GM18517 (cell line): ENCODE data around the gene KRTAP1-1.
"Not testable (repeated sequence)": the region's sequence is repeated elsewhere in the genome, so short reads cannot be mapped to it uniquely, and the experiment has no call there.

Source experiments
- ATAC-seq: cut with Tn5 transposase; IDR thresholded peaks from one replicate; pipeline ENCODE4 v1.9.1; 2021; ENCODE audit warnings: mild to moderate bottlenecking, moderate library complexity; ENCODE audit not compliant: unreplicated experiment

The KRTAP1-1 gene

GRCh38 chr17:41057547-41057946 lies 16.3 kb upstream of the KRTAP1-1 start:
- ATAC-seq, result no peak

DNA sequence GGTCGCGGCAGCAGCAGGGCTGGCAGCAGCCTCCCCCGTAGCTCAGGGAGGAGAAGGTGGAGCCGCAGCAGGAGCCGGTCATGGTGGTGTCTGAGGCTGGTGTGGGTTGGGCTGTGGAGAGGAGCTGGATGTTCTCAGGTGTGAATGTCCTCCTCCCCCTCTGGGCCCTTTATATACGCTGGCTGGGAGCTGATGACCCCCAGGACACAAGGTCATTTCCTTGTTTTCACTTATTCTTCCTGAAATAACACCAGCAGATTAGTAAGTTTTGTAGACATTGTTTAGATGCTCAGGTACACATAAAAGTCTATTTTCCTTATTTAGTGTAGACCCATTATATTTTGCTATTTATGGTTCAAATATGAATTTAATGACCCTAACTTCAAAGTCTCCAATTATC lies 13.9 kb upstream of the KRTAP1-1 start, which contains the start of gene KRTAP2-2:
KRTAP2-2 (minus strand) TSS at position 101 of the 400 bp plus-strand sequence; CDS start at position 82, 19 bp downstream.
- not testable (repeated sequence) for ATAC-seq

DNA sequence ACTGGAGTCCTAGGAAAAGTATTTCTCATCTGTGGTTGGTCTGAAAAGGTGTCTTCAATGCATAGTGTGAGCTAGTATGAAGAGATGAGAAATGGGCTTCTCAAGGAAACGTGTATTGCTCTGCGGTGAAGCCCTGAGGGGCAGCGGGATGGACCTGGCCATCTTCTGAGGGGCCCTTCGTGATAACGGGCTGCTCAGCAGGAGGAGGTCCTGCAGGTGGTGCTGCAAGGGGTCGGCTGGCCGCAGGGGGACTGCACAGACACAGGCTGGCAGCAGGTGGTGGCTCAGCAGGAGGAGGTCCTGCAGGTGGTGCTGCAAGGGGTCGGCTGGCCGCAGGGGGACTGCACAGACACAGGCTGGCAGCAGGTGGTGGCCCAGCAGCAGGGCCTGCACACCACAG lies 13.3 kb upstream of the KRTAP1-1 start:
- ATAC-seq, result not testable (repeated sequence)

GRCh38 chr17:41054025-41054424 lies 12.8 kb upstream of the KRTAP1-1 start:
- no peak for ATAC-seq

GRCh38 chr17:41052566-41052965 lies 11.3 kb upstream of the KRTAP1-1 start:
- ATAC-seq, result no peak

GRCh38 chr17:41049110-41049509 lies 7.9 kb upstream of the KRTAP1-1 start:
- ATAC-seq, result no peak

DNA sequence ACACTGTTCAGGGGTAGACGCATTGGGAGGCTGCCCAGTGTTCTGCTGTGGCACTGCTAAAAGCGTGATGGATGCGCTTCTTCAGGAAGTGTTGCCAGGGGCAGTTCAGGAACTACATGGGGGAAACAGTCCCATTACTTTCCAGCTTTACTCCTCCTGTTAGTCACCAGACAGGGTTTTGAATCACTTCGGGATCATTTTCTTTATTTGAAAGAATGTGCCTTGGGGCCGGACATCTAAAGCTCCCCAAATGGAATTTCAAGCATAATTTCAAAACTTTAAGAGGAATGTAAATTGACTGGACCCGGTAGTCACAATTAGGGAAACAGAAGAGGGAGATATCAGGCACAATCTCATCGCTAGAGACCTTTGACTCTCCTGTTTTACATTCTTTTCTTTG lies 7.2 kb upstream of the KRTAP1-1 start:
- no peak for ATAC-seq

DNA sequence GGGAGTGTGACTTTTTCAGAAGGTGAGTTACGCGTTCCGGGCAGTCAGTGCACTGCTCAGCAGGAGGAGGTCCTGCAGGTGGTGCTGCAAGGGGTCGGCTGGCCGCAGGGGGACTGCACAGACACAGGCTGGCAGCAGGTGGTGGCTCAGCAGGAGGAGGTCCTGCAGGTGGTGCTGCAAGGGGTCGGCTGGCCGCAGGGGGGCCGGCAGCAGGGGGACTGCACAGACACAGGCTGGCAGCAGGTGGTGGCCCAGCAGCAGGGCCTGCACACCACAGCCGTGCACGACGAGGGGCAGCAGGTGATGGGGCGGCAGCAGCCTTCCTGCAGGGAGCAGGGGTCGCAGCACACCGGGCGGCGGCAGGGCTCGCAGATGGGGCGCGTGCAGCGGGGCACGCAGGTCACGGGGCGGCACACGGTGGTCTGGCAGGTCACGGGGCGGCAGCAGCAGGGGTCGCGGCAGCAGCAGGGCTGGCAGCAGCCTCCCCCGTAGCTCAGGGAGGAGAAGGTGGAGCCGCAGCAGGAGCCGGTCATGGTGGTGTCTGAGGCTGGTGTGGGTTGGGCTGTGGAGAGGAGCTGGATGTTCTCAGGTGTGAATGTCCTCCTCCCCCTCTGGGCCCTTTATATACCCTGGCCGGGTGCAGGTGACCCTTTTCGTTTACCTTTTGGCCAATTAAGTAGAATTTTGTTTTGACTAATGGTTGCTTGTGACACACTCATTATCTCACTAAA lies 5.7 kb upstream of the KRTAP1-1 start, which contains the start of gene KRTAP2-1:
KRTAP2-1 (minus strand) TSS at position 582 of the 731 bp plus-strand sequence; CDS start at position 533, 49 bp downstream.
- ATAC-seq, result not testable (repeated sequence)

DNA sequence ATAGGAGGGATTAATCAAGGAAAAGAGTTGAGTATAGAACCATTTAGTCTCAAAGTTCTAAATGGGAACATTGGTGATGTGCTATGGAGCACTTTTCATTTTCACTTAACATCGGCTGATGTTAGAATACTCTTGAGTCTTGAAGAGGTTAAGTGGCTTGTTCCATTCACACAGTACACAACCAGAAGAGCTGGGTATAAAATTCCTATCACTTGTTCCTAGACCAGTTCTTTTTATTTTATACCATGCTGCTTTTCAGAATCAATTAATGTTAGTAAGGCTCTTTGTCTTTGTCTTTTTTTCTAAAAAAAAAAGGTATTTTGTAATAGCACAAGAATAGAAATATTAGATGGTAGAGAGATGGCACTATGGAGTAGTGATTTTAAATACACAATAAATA lies 1.7 kb upstream of the KRTAP1-1 start:
- no peak for ATAC-seq

DNA sequence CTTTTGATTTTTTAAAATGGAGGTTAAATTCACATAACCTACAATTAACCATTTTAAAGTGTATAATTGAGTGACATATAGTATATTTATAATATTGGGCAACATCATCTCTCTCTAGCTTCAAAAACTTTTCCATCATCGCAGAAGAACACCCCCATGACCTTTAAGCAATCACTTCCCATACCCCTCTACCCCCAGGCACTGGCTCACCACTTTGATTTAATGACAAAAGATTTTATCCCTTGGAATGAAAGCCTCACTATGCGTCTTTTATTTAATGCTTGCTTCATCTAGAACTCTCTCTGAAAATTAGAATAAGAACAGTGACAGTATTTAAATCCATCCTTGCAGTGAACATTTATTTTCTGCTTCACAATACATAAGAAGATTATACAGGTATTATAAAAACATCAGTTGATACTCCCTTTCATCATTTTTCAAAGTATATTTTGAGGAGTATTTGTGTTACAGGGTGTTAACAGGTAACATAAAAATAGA lies 3.3 kb downstream of the KRTAP1-1 start:
- no peak for ATAC-seq

- ATAC-seq, result not testable (repeated sequence)
These were observed 6.8 kb downstream of the KRTAP1-1 start, which contains the start of gene KRTAP1-3 for GRCh38 chr17:41034346-41034935. TSS of gene KRTAP1-3 (minus strand) at chr17:41034874. CDS start at chr17:41034821, 53 bp downstream.

GRCh38 chr17:41029633-41030245 lies 11.5 kb downstream of the KRTAP1-1 start, which contains the start of gene KRTAP1-4:
TSS of gene KRTAP1-4 (minus strand) at chr17:41030195. CDS start at chr17:41030078, 117 bp downstream.
- no peak for ATAC-seq

- no peak for ATAC-seq
These were observed 14.4 kb downstream of the KRTAP1-1 start, which contains the start of gene KRTAP1-5 for GRCh38 chr17:41026715-41027471. TSS of gene KRTAP1-5 (minus strand) at chr17:41027208. CDS start at chr17:41027155, 53 bp downstream.

- no peak for ATAC-seq
These were observed 16.6 kb downstream of the KRTAP1-1 start for GRCh38 chr17:41024697-41025096.

DNA sequence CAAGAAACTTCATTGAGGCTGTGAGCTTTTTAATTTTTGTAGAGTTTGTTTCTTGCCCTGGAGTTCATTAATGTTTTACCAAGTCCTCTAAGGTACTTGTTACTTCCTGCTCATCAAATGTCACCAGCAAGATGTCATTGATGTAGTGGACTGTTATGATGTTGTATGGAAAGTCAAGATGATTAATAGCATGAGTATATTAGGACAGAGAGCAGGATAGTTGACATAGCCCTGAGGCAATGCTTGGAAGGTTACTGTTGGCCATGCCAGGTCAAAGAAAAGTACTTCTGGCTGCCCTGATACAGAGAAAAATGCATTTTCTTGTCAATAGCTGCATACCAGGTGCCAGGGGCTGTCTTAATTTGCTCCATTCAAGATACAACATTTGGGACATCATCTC lies 20.9 kb downstream of the KRTAP1-1 start:
- ATAC-seq, result no peak

DNA sequence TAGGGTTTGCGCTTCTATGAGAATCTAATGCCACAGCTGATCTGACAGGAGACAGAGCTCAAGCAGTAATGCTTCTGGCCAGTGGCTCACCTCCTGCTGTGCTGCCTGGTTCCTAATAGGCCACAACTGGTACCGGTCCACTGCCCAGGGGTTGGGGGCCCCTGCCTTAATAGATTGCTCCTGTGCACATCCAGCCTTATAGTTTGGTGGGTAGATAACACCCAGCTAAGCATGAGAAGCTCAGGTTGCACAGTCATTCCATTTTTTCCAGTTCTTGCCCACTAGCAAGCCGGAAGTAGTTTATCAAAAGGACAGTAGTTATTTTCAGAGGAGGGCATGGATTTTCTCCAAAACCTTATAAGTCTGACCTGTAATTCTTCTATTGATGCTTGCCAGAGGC lies 21.8 kb downstream of the KRTAP1-1 start:
- ATAC-seq, result no peak

DNA sequence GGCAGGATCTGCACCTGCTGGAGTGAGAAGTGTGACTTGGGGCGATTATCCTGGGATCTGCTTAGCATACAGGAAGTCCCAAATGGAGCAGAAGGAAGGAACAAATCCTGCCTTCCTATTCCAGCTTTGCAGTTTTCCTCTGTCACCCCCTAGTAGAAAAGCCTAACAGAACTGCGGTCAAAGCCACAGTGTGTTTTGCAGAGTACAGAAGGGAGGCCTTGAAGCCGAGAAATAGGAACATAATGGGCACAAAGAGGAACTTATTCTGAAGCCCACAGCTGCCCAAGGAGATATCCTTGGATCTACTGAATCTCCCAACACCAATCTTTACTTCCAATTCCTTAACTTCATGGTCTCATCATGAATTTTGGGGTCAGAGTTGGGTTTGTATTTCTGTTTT lies 22.7 kb downstream of the KRTAP1-1 start:
- ATAC-seq, result no peak

GRCh38 chr17:41016578-41017215 lies 24.6 kb downstream of the KRTAP1-1 start:
- ATAC-seq, result no peak

DNA sequence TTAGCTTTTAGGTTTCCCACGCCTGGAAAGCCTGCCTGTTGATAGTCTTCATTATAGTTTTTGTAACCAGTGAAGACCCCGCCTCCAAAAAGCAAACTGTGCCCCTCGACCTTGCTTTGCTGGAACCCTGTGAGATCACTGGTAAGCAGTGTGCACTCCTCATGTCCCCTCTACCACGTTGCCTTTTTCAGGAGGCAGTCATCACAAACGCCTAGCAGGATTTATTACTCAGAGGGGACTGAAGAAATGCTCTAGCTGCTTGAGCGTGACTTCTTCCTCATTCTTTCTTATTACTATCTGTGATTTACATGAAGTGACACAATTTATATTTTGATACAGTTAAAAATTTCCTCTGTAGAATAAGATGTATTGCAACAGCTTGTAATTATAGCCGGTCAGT lies 25.8 kb downstream of the KRTAP1-1 start:
- ATAC-seq, result no peak

- ATAC-seq, result no peak
These were observed 27.6 kb downstream of the KRTAP1-1 start for GRCh38 chr17:41013606-41014005.
